ENCODE results near the gene ATP8B1. TPM values are rescaled to one million over a fixed set of nuclear protein-coding genes. Genes with fewer than 3 reads are reported as not detected.

Gene ATP8B1
- total RNA-seq, 1 experiment from 2014 or later = 15.9 TPM

DNA sequence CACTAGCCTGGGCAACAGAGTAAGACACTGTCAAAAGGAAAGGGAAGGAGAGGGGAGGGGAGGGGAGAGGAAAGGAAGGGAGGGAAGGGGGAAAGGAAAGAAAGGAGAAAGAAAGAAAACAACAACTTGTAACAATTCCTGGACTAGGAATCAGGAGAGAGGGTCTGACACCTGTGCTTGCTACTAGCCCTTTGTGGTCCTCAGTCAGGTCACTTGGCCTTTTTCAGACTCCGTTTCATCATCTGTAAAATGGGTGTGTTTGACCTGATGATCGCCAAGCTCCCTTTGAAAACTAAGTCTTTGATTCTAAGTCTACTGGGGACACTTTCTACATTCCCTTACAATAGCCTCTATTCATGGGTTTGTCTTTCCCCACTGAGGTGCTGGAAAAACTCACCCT is 11.4 kb upstream of the ATP8B1 start:
- no peak overlapping the region for H3K4me2 ChIP-seq (ENCODE audit: low read length)
- peaks cover 0 to 11% of the 10 kb centered on the region in 2 experiments; a peak in 1 of 4 replicates for H3K9me3 ChIP-seq (ENCODE audit: control insufficient read depth in 1 of 2, insufficient read depth in 1 of 2, low read depth in 1 of 2, low read length in 2 of 2)
- no peaks in the 10 kb centered on the region for H3K36me3 ChIP-seq (ENCODE audit: control insufficient read depth in 1 of 2, insufficient read depth in 2 of 2, low read length in 2 of 2)
- intact Hi-C loops (cut with micrococcal nuclease) = no loop called here
- no peak overlapping the region for H3K27ac ChIP-seq (ENCODE audit: low read depth, low read length)
- CTCF ChIA-PET = no interaction called here
- TF ChIP-seq JUND (IDR thresholded peaks at IDR 0.05) (no peak), ZNF274 (IDR thresholded peaks at IDR 0.05; ENCODE audit: low read depth, low read length) (no peak), SP1 (IDR thresholded peaks at IDR 0.05; ENCODE audit: low read depth) (no peak), SIN3A (IDR thresholded peaks at IDR 0.05; ENCODE audit: low read depth) (no peak), TCF7L2 (IDR thresholded peaks at IDR 0.05; ENCODE audit: borderline replicate concordance, extremely low read depth, insufficient read depth, insufficient read length) (no peak), POLR2AphosphoS5 (IDR thresholded peaks at IDR 0.05; ENCODE audit: low read depth, low read length) (no peak)
- TF ChIP-seq, protein P1, sequence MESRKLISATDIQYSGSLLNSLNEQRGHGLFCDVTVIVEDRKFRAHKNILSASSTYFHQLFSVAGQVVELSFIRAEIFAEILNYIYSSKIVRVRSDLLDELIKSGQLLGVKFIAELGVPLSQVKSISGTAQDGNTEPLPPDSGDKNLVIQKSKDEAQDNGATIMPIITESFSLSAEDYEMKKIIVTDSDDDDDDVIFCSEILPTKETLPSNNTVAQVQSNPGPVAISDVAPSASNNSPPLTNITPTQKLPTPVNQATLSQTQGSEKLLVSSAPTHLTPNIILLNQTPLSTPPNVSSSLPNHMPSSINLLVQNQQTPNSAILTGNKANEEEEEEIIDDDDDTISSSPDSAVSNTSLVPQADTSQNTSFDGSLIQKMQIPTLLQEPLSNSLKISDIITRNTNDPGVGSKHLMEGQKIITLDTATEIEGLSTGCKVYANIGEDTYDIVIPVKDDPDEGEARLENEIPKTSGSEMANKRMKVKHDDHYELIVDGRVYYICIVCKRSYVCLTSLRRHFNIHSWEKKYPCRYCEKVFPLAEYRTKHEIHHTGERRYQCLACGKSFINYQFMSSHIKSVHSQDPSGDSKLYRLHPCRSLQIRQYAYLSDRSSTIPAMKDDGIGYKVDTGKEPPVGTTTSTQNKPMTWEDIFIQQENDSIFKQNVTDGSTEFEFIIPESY (IDR thresholded peaks at IDR 0.05; ENCODE audit: extremely low read depth, insufficient replicate concordance, low read length) = no peak
- TF ChIP-seq, protein P2, sequence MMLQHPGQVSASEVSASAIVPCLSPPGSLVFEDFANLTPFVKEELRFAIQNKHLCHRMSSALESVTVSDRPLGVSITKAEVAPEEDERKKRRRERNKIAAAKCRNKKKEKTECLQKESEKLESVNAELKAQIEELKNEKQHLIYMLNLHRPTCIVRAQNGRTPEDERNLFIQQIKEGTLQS (IDR thresholded peaks at IDR 0.05) = no peak
- RAD21 ChIA-PET (ENCODE audit: low non-redundant PET in 1 of 2, low total read pairs in 2 of 2, uncharacterized antibody in 2 of 2, unreplicated experiment in 2 of 2) = no interaction called here
- H3K9me2 ChIP-seq (ENCODE audit: insufficient read depth) = no peaks in the 10 kb centered on the region
- peaks cover 5 to 19% of the 10 kb centered on the region in 2 experiments for H3K4me1 ChIP-seq (ENCODE audit: control insufficient read depth in 1 of 2, insufficient read depth in 2 of 2, low read length in 2 of 2)
- no peak overlapping the region for H3K9ac ChIP-seq (ENCODE audit: low read length)
- BruUV-seq (replicated peaks) = no TSS peak
- POLR2A ChIA-PET = no interaction called here
- ATAC-seq (no peak), DNase-seq (ENCODE audit: low read depth, low spot score) (no peak)
- H4K20me1 ChIP-seq (ENCODE audit: insufficient read depth) = no peaks in the 10 kb centered on the region
- H3K27me3 ChIP-seq (ENCODE audit: insufficient read depth, low read length) = no peaks in the 10 kb centered on the region
- no peaks in the 10 kb centered on the region for H3K79me2 ChIP-seq (ENCODE audit: insufficient read depth, low read length)
- no peak overlapping the region for H3K4me3 ChIP-seq (replicated peaks in 1 of 2; ENCODE audit: low read depth in 1 of 2, low read length in 2 of 2)
- H2AFZ ChIP-seq (ENCODE audit: low read depth, low read length, poor library complexity, severe bottlenecking) = no peak overlapping the region

Measured in HCT116 (cell line).